ENCODE measurements around the gene AHDC1. TPM values are rescaled to one million over a fixed set of nuclear protein-coding genes. Genes with fewer than 3 reads are reported as not detected.

Gene AHDC1
- polyA plus RNA-seq, 4 donors, result 31.6 to 67.5 (median 48.5) TPM

GRCh38 chr1:27616441-27616840 lies 12.5 kb upstream of the AHDC1 start:
- DNase-seq (ENCODE audit: low read depth in 4 of 4, low spot score in 2 of 4), result no peak

- DNase-seq (ENCODE audit: low read depth in 4 of 4, low spot score in 2 of 4), result no peak
Measured at GRCh38 chr1:27615346-27616192, 11.6 kb upstream of the AHDC1 start.

- DNase-seq (ENCODE audit: low read depth in 4 of 4, low spot score in 2 of 4), result no peak
Measured at GRCh38 chr1:27614625-27615344, 10.8 kb upstream of the AHDC1 start.

GRCh38 chr1:27614043-27614624 lies 10.2 kb upstream of the AHDC1 start:
- no peak for DNase-seq (ENCODE audit: low read depth in 4 of 4, low spot score in 2 of 4)

GRCh38 chr1:27612718-27613117 lies 8.8 kb upstream of the AHDC1 start:
- DNase-seq (ENCODE audit: low read depth in 4 of 4, low spot score in 2 of 4), result no peak

GRCh38 chr1:27611450-27611849 lies 7.5 kb upstream of the AHDC1 start:
- DNase-seq (ENCODE audit: low read depth in 4 of 4, low spot score in 2 of 4), result no peak

GRCh38 chr1:27609618-27610240 lies 5.8 kb upstream of the AHDC1 start:
- no peak for DNase-seq (ENCODE audit: low read depth in 4 of 4, low spot score in 2 of 4)

- DNase-seq (ENCODE audit: low read depth in 4 of 4, low spot score in 2 of 4), result no peak
Measured at GRCh38 chr1:27609210-27609555, 5.2 kb upstream of the AHDC1 start.

- DNase-seq (ENCODE audit: low read depth in 4 of 4, low spot score in 2 of 4), result no peak
Measured at GRCh38 chr1:27607239-27607804, 3.4 kb upstream of the AHDC1 start.

- DNase-seq (ENCODE audit: low read depth in 4 of 4, low spot score in 2 of 4), result no peak
Measured at GRCh38 chr1:27606708-27607238, 2.8 kb upstream of the AHDC1 start.

- no peak for DNase-seq (ENCODE audit: low read depth in 4 of 4, low spot score in 2 of 4)
Measured at GRCh38 chr1:27605796-27606707, 2.1 kb upstream of the AHDC1 start.

- no peak for DNase-seq (ENCODE audit: low read depth in 4 of 4, low spot score in 2 of 4)
Measured at GRCh38 chr1:27605300-27605766, 1.4 kb upstream of the AHDC1 start.

- no peak for DNase-seq (ENCODE audit: low read depth in 4 of 4, low spot score in 2 of 4)
Measured at GRCh38 chr1:27604579-27605299, 795 bp upstream of the AHDC1 start.

GRCh38 chr1:27603309-27603680 lies 649 bp downstream of the AHDC1 start:
- no peak for DNase-seq (ENCODE audit: low read depth in 4 of 4, low spot score in 2 of 4)

- no peak for DNase-seq (ENCODE audit: low read depth in 4 of 4, low spot score in 2 of 4)
Measured at GRCh38 chr1:27602462-27603308, 1.3 kb downstream of the AHDC1 start.

- DNase-seq (ENCODE audit: low read depth in 4 of 4, low spot score in 2 of 4), result no peak
Measured at GRCh38 chr1:27601771-27602461, 2.0 kb downstream of the AHDC1 start.

GRCh38 chr1:27601321-27601770 lies 2.6 kb downstream of the AHDC1 start:
- no peak for DNase-seq (ENCODE audit: low read depth in 4 of 4, low spot score in 2 of 4)

Data from left renal cortex interstitium (tissue), 4 donors.